SU-DHL-6 (cell line): ENCODE data around the gene SREBF2.
A peak's percentile ranks its signal among the peaks of the same experiment; 100 is the strongest.

Source experiments
- H2AFZ ChIP-seq: fragments of 200-600 bp; sonication (generic); 2 replicates; pipeline ENCODE4 v1.6.1; 2014; ENCODE audit warnings: low read depth, mild to moderate bottlenecking, moderate library complexity, mixed read lengths, antibody characterized with exemption, low read length; ENCODE audit not compliant: severe bottlenecking
- H3F3A ChIP-seq: fragments of 200-600 bp; shearing (Covaris generic); 2 replicates; pipeline ENCODE4 v1.6.0; 2016; ENCODE audit warnings: antibody characterized with exemption, mild to moderate bottlenecking; ENCODE audit not compliant: insufficient read depth
- H3K27ac ChIP-seq: fragments of 200-600 bp; sonication (generic); 2 replicates; pipeline ENCODE4 v1.5.1; 2016; ENCODE audit warnings: low read depth, mild to moderate bottlenecking, low read length, moderate library complexity, mixed read lengths
- H3K27me3 ChIP-seq: fragments of 200-600 bp; sonication (generic), shearing (Covaris generic); 2 replicates; pipeline ENCODE4 v1.6.0; 2014; ENCODE audit warnings: mild to moderate bottlenecking, low read length
- H3K36me3 ChIP-seq: fragments of 200-600 bp; sonication (generic); 2 replicates; pipeline ENCODE4 v1.6.1; 2014; ENCODE audit warnings: mild to moderate bottlenecking, low read length, mixed read lengths
- H3K4me2 ChIP-seq: fragments of 300-600, 200-600 bp; shearing (Covaris generic), sonication (generic); 2 replicates; pipeline ENCODE4 v1.6.0; 2014; ENCODE audit warnings: low read length, low read depth, mild to moderate bottlenecking; ENCODE audit not compliant: poor library complexity, severe bottlenecking
- H3K4me3 ChIP-seq: fragments of 200-600 bp; sonication (generic); 2 replicates; pipeline ENCODE4 v1.5.1; 2014; ENCODE audit warnings: antibody characterized with exemption, low read length, mild to moderate bottlenecking, mixed read lengths; ENCODE audit not compliant: insufficient read depth, poor library complexity, severe bottlenecking
- H3K79me2 ChIP-seq: fragments of 200-600 bp; sonication (generic); 2 replicates; pipeline ENCODE4 v1.6.1; 2014; ENCODE audit warnings: mild to moderate bottlenecking, low read length, moderate library complexity; ENCODE audit not compliant: insufficient read depth
- H3K9ac ChIP-seq: fragments of 200-600 bp; sonication (generic); 2 replicates; pipeline ENCODE4 v1.7.0; 2014; ENCODE audit warnings: mild to moderate bottlenecking, low read length
- H3K9me2 ChIP-seq: fragments of 200-600 bp; sonication (generic); replicated peaks from 2 replicates; pipeline ENCODE4 v1.6.1; 2014; ENCODE audit warnings: low read length; ENCODE audit not compliant: insufficient read depth
- H3K9me3 ChIP-seq: fragments of 200-600 bp; sonication (generic); 2 replicates; pipeline ENCODE4 v1.6.1; 2014; ENCODE audit warnings: low read length, mixed read lengths; ENCODE audit not compliant: insufficient read depth
- H4K20me1 ChIP-seq: fragments of 200-600 bp; sonication (generic); 2 replicates; pipeline ENCODE4 v1.6.1; 2014; ENCODE audit warnings: low read depth, mild to moderate bottlenecking, antibody characterized with exemption, low read length, moderate library complexity, mixed read lengths
- CTCF ChIP-seq: fragments of 200-600 bp; sonication (generic); IDR thresholded peaks from one replicate; pipeline ENCODE4 v1.5.1; 2017; ENCODE audit warnings: antibody characterized with exemption, mild to moderate bottlenecking, low read length, moderate library complexity; ENCODE audit not compliant: insufficient read depth, poor library complexity, severe bottlenecking
- EZH2phosphoT487 ChIP-seq: fragments of 200-600 bp; sonication (generic), shearing (Covaris generic); conservative IDR thresholded peaks from 2 replicates; pipeline ENCODE4 v1.6.1; 2018; ENCODE audit warnings: mild to moderate bottlenecking, antibody characterized with exemption, low read length, moderate library complexity, mixed read lengths

The SREBF2 gene

GRCh38 chr22:41857860-41858199 lies 24.9 kb downstream of the SREBF2 start:
- Histone ChIP-seq H4K20me1 (peaks cover 5% of the 10 kb centered on the region; the same call in 1 of the 2 replicates), H3K79me2 (peaks cover 92% of the 10 kb centered on the region), H3K9me2 (no peaks in the 10 kb centered on the region), H3K4me2 (peak overlapping the region; percentile 60), H3K4me3 (no peak overlapping the region), H3K9me3 (no peaks in the 10 kb centered on the region), H3K9ac (0 out of 2 replicates have a peak overlapping the region, but pooled peaks have one; percentile 37), H3K27ac (peak overlapping the region; percentile 90), H3K27me3 (no peaks in the 10 kb centered on the region), H3K36me3 (no peaks in the 10 kb centered on the region), H3F3A (peaks cover 77% of the 10 kb centered on the region), H2AFZ (no peak overlapping the region)
- TF ChIP-seq CTCF (no peak), EZH2phosphoT487 (no peak)

- Histone ChIP-seq H3K27ac (peak overlapping the region; percentile 90), H3K9ac (peak overlapping the region; percentile 63), H3K79me2 (peaks cover 85% of the 10 kb centered on the region), H3F3A (peaks cover 56% of the 10 kb centered on the region), H3K4me3 (peak overlapping the region; percentile 15), H3K36me3 (peaks cover 3% of the 10 kb centered on the region; the same call in 1 of the 2 replicates), H3K4me2 (peak overlapping the region; percentile 60), H4K20me1 (no peaks in the 10 kb centered on the region), H3K9me3 (no peaks in the 10 kb centered on the region), H3K9me2 (no peaks in the 10 kb centered on the region), H3K27me3 (no peaks in the 10 kb centered on the region), H2AFZ (no peak overlapping the region)
- TF ChIP-seq CTCF (no peak), EZH2phosphoT487 (no peak)
Observed at GRCh38 chr22:41862160-41862529, 29.2 kb downstream of the SREBF2 start.

GRCh38 chr22:41862530-41863266 lies 29.8 kb downstream of the SREBF2 start:
- Histone ChIP-seq H3K4me3 (peak overlapping the region; percentile 15), H3K4me2 (peak overlapping the region; percentile 60), H2AFZ (no peak overlapping the region), H3K27ac (peak overlapping the region; percentile 90), H3K79me2 (peaks cover 80% of the 10 kb centered on the region), H3K9ac (peak overlapping the region; percentile 63), H3K36me3 (peaks cover 6% of the 10 kb centered on the region; the same call in 1 of the 2 replicates), H3K27me3 (no peaks in the 10 kb centered on the region), H4K20me1 (no peaks in the 10 kb centered on the region), H3K9me3 (no peaks in the 10 kb centered on the region), H3K9me2 (no peaks in the 10 kb centered on the region), H3F3A (peaks cover 51% of the 10 kb centered on the region)
- TF ChIP-seq CTCF (no peak), EZH2phosphoT487 (no peak)
